Mesothelial cell of epicardium (in vitro differentiated cells): ENCODE results near the gene CHMP4B. TPM values are rescaled to one million over a fixed set of nuclear protein-coding genes. Genes with fewer than 3 reads are reported as not detected.
A peak's percentile ranks its signal among the peaks of the same experiment; 100 is the strongest.

ENCODE experiments used
- DNase-seq, 2 experiments: peaks; one replicate each; pipeline ENCODE4 v3.0.0; 2021; ENCODE audit warnings: low spot score in 2 of 2; ENCODE audit not compliant: unreplicated experiment in 2 of 2
- H3K27ac Mint-ChIP-seq: 2 replicates; pipeline ENCODE4 v1.8.0; 2021; ENCODE audit warnings: mixed read lengths
- H3K27me3 Mint-ChIP-seq: 2 replicates; pipeline ENCODE4 v1.8.0; 2021; ENCODE audit warnings: low read depth, mixed read lengths
- H3K36me3 Mint-ChIP-seq: 2 replicates; pipeline ENCODE4 v1.8.0; 2021; ENCODE audit warnings: mixed read lengths
- H3K4me1 Mint-ChIP-seq: 2 replicates; pipeline ENCODE4 v1.8.0; 2021; ENCODE audit warnings: mixed read lengths
- H3K4me3 Mint-ChIP-seq: 2 replicates; pipeline ENCODE4 v1.8.0; 2021; ENCODE audit warnings: mild to moderate bottlenecking, moderate library complexity, mixed read lengths
- H3K9me3 Mint-ChIP-seq: 2 replicates; pipeline ENCODE4 v1.8.0; 2021; ENCODE audit warnings: mixed read lengths
- CTCF ChIP-seq: fragments of 200-600 bp; sonication (generic); IDR thresholded peaks from one replicate; pipeline ENCODE4 v1.5.0; 2021; ENCODE audit warnings: antibody characterized with exemption; ENCODE audit not compliant: unreplicated experiment
- total RNA-seq: library from RNA; stranded (reverse); gene quantifications from 3 replicates; pipeline ENCODE4 v1.2.1, GENCODE V29; 2021

Gene CHMP4B
- total RNA-seq, 1 donor from 2014 or later: 76.9 TPM

- peaks cover 35% of the 10 kb centered on the region for H3K4me1 Mint-ChIP-seq
- H3K27ac Mint-ChIP-seq: peak overlapping the region; percentile 57
- peaks cover 3% of the 10 kb centered on the region for H3K9me3 Mint-ChIP-seq
- no peak for DNase-seq
- no peaks in the 10 kb centered on the region for H3K27me3 Mint-ChIP-seq
- peaks cover 4% of the 10 kb centered on the region for H3K36me3 Mint-ChIP-seq
- H3K4me3 Mint-ChIP-seq: no peak overlapping the region
- no peak for TF ChIP-seq CTCF
These were observed 17.9 kb upstream of the CHMP4B start for GRCh38 chr20:33793011-33793931.

GRCh38 chr20:33796263-33796906 lies 14.8 kb upstream of the CHMP4B start:
- Mint-ChIP-seq H3K4me1 (peaks cover 15% of the 10 kb centered on the region), H3K36me3 (no peaks in the 10 kb centered on the region), H3K4me3 (no peak overlapping the region), H3K27ac (peak overlapping the region; percentile 82), H3K9me3 (peaks cover 3% of the 10 kb centered on the region), H3K27me3 (no peaks in the 10 kb centered on the region)
- DNase-seq: no peak
- TF ChIP-seq CTCF: no peak

GRCh38 chr20:33796907-33797544 lies 14.1 kb upstream of the CHMP4B start:
- Mint-ChIP-seq H3K4me1 (peaks cover 15% of the 10 kb centered on the region), H3K27ac (peak overlapping the region; percentile 82), H3K36me3 (no peaks in the 10 kb centered on the region), H3K4me3 (no peak overlapping the region), H3K27me3 (no peaks in the 10 kb centered on the region), H3K9me3 (peaks cover 8% of the 10 kb centered on the region)
- DNase-seq: no peak
- no peak for TF ChIP-seq CTCF

GRCh38 chr20:33798444-33798843 lies 12.7 kb upstream of the CHMP4B start:
- no peak overlapping the region for H3K4me3 Mint-ChIP-seq
- H3K27me3 Mint-ChIP-seq: no peaks in the 10 kb centered on the region
- H3K9me3 Mint-ChIP-seq: peaks cover 8% of the 10 kb centered on the region
- TF ChIP-seq CTCF: no peak
- no peak overlapping the region for H3K27ac Mint-ChIP-seq
- H3K4me1 Mint-ChIP-seq: peaks cover 12% of the 10 kb centered on the region
- H3K36me3 Mint-ChIP-seq: no peaks in the 10 kb centered on the region
- DNase-seq: no peak

- H3K9me3 Mint-ChIP-seq: peaks cover 5% of the 10 kb centered on the region
- DNase-seq: no peak
- no peaks in the 10 kb centered on the region for H3K27me3 Mint-ChIP-seq
- H3K4me3 Mint-ChIP-seq: no peak overlapping the region
- no peaks in the 10 kb centered on the region for H3K36me3 Mint-ChIP-seq
- H3K4me1 Mint-ChIP-seq: peaks cover 4% of the 10 kb centered on the region
- H3K27ac Mint-ChIP-seq: peak overlapping the region; percentile 39
- TF ChIP-seq CTCF: no peak
These were observed 7.2 kb upstream of the CHMP4B start for GRCh38 chr20:33803921-33804337.
